Activated CD4-positive, alpha-beta T cell treated with anti-CD3 and anti-CD28 coated beads, Interleukin-10, Interleukin-2, amounts not matched to agents 100 ng/mL and 50 ng/mL, durations not matched to agents 16 hours and 8 hours (primary cell): Measurements from ENCODE around the gene C5orf58.

Source experiments
- DNase-seq: peaks from one replicate; pipeline ENCODE4 v3.0.0-alpha.2; 2020

The C5orf58 gene

GRCh38 chr5:170261528-170262043 lies 28.8 kb downstream of the C5orf58 start:
- DNase-seq, result no peak

- DNase-seq, result peak; percentile 46
Measured at GRCh38 chr5:170262061-170263045, 29.6 kb downstream of the C5orf58 start.

- DNase-seq, result no peak
Measured at GRCh38 chr5:170263906-170264305, 31.1 kb downstream of the C5orf58 start.

- no peak for DNase-seq
Measured at GRCh38 chr5:170265522-170265921, 32.7 kb downstream of the C5orf58 start.

- DNase-seq, result peak; percentile 58
Measured at GRCh38 chr5:170266570-170267381, 34.0 kb downstream of the C5orf58 start.

- peak; percentile 88 for DNase-seq
Measured at GRCh38 chr5:170267431-170268152, 34.8 kb downstream of the C5orf58 start.

- DNase-seq, result no peak
Measured at GRCh38 chr5:170268153-170268689, 35.4 kb downstream of the C5orf58 start.

GRCh38 chr5:170268884-170269283 lies 36.1 kb downstream of the C5orf58 start:
- no peak for DNase-seq

- peak; percentile 91 for DNase-seq
Measured at GRCh38 chr5:170269579-170269978, 36.8 kb downstream of the C5orf58 start.

GRCh38 chr5:170270293-170271069 lies 37.7 kb downstream of the C5orf58 start:
- DNase-seq, result peak; percentile 72

- peak; percentile 73 for DNase-seq
Measured at GRCh38 chr5:170273968-170274710, 41.4 kb downstream of the C5orf58 start.

- DNase-seq, result no peak
Measured at GRCh38 chr5:170275376-170275994, 42.7 kb downstream of the C5orf58 start.

GRCh38 chr5:170276140-170276539 lies 43.4 kb downstream of the C5orf58 start:
- no peak for DNase-seq

- peak; percentile 47 for DNase-seq
Measured at GRCh38 chr5:170277867-170278281, 45.1 kb downstream of the C5orf58 start.

GRCh38 chr5:170278611-170279458 lies 46.0 kb downstream of the C5orf58 start:
- peak; percentile 98 for DNase-seq

GRCh38 chr5:170279459-170279817 lies 46.7 kb downstream of the C5orf58 start:
- no peak for DNase-seq

- DNase-seq, result no peak
Measured at GRCh38 chr5:170280011-170280493, 47.3 kb downstream of the C5orf58 start.

GRCh38 chr5:170283296-170283695 lies 50.5 kb downstream of the C5orf58 start:
- DNase-seq, result no peak

- no peak for DNase-seq
Measured at GRCh38 chr5:170284231-170284630, 51.4 kb downstream of the C5orf58 start.
